Neuronal stem cell (in vitro differentiated cells): Measurements from ENCODE around the gene SERPINI1.

Source experiments
- DNase-seq: peaks from one replicate; pipeline ENCODE4 v3.0.0-alpha.2; 2013; ENCODE audit warnings: low spot score
- H2AFZ ChIP-seq: one replicate; pipeline ENCODE4 v1.6.1; 2013; ENCODE audit warnings: mild to moderate bottlenecking, low read length, inconsistent platforms
- H2AK5ac ChIP-seq: 2 replicates; pipeline ENCODE4 v1.6.1; 2013; ENCODE audit warnings: low read depth, mild to moderate bottlenecking, inconsistent platforms, low read length, moderate library complexity, mixed read lengths
- H2BK120ac ChIP-seq: 2 replicates; pipeline ENCODE4 v1.6.1; 2013; ENCODE audit warnings: low read depth, mild to moderate bottlenecking, inconsistent platforms, low read length, moderate library complexity, mixed read lengths
- H2BK12ac ChIP-seq: one replicate; pipeline ENCODE4 v1.6.1; 2013; ENCODE audit warnings: low read length, inconsistent platforms
- H2BK15ac ChIP-seq: 2 replicates; pipeline ENCODE4 v1.6.1; 2013; ENCODE audit warnings: mild to moderate bottlenecking, low read length, inconsistent platforms, mixed read lengths
- H2BK5ac ChIP-seq: one replicate; pipeline ENCODE4 v1.6.1; 2013; ENCODE audit warnings: inconsistent platforms, mild to moderate bottlenecking, low read length, moderate library complexity
- H3K14ac ChIP-seq: one replicate; pipeline ENCODE4 v1.6.1; 2013; ENCODE audit warnings: low read length, inconsistent platforms
- H3K18ac ChIP-seq: 2 replicates; pipeline ENCODE4 v1.6.1; 2013; ENCODE audit warnings: low read length, inconsistent platforms
- H3K23ac ChIP-seq: 2 replicates; pipeline ENCODE4 v1.6.1; 2013; ENCODE audit warnings: low read depth, mild to moderate bottlenecking, mixed read lengths, low read length, inconsistent platforms; ENCODE audit not compliant: poor library complexity
- H3K27ac ChIP-seq: replicated peaks from 3 replicates; pipeline ENCODE4 v1.5.1; 2013; ENCODE audit warnings: low read length, inconsistent platforms
- H3K27me3 ChIP-seq, 3 experiments: 2 replicates each; pipeline ENCODE4 v1.6.1; 2013; ENCODE audit warnings: low read length in 3 of 3, mild to moderate bottlenecking in 2 of 3, inconsistent platforms in 1 of 3, low read depth in 1 of 3, mixed read lengths in 1 of 3, moderate library complexity in 1 of 3; ENCODE audit not compliant: control insufficient read depth in 3 of 3, insufficient read depth in 3 of 3
- H3K36me3 ChIP-seq, 2 donors: replicated peaks in 1 of 2; 2 replicates each; pipeline ENCODE4 v1.6.1; 2013; ENCODE audit warnings: low read length in 2 of 2; ENCODE audit not compliant: control insufficient read depth in 2 of 2, insufficient read depth in 2 of 2
- H3K4ac ChIP-seq: 2 replicates; pipeline ENCODE4 v1.6.1; 2013; ENCODE audit warnings: inconsistent platforms, mild to moderate bottlenecking, low read length, moderate library complexity
- H3K4me1 ChIP-seq, 2 donors: 1 replicate in 1 of 2; 2 replicates in 1 of 2; pipeline ENCODE4 v1.6.1; 2013; ENCODE audit warnings: low read length in 2 of 2, low read depth in 1 of 2; ENCODE audit not compliant: control insufficient read depth in 2 of 2, insufficient read depth in 1 of 2
- H3K4me2 ChIP-seq: one replicate; pipeline ENCODE4 v1.6.1; 2013; ENCODE audit warnings: mild to moderate bottlenecking, low read length, inconsistent platforms; ENCODE audit not compliant: insufficient read depth, poor library complexity, severe bottlenecking
- H3K4me3 ChIP-seq, 2 donors: 2 replicates each; pipeline ENCODE4 v1.5.1; 2013; ENCODE audit warnings: low read length in 2 of 2, mild to moderate bottlenecking in 2 of 2, inconsistent platforms in 1 of 2, moderate library complexity in 1 of 2
- H3K79me1 ChIP-seq: one replicate; pipeline ENCODE4 v1.6.1; 2013; ENCODE audit warnings: low read depth, mild to moderate bottlenecking, inconsistent platforms, low read length, moderate library complexity
- H3K9ac ChIP-seq: one replicate; pipeline ENCODE4 v1.6.1; 2013; ENCODE audit warnings: mild to moderate bottlenecking, low read depth, low read length, inconsistent platforms; ENCODE audit not compliant: poor library complexity
- H3K9me3 ChIP-seq, 2 donors: replicated peaks in 1 of 2; 2 replicates each; pipeline versions ENCODE3 to v1.6.1; 2013; ENCODE audit warnings: low read length in 2 of 2, mild to moderate bottlenecking in 2 of 2, inconsistent platforms in 1 of 2, low read depth in 1 of 2, mixed read lengths in 1 of 2, moderate library complexity in 1 of 2; ENCODE audit not compliant: control insufficient read depth in 2 of 2, insufficient read depth in 1 of 2
- H4K8ac ChIP-seq: one replicate; pipeline ENCODE4 v1.6.1; 2013; ENCODE audit warnings: low read depth, mild to moderate bottlenecking, inconsistent platforms, low read length, moderate library complexity
- H4K91ac ChIP-seq: one replicate; pipeline ENCODE4 v1.6.1; 2013; ENCODE audit warnings: low read length, low read depth, mild to moderate bottlenecking, inconsistent platforms; ENCODE audit not compliant: poor library complexity
- WGBS, 2 donors: extraction: QIAGEN DNeasy Blood & Tissue Kit; methylation state at CpG; one replicate each; pipeline ENCODE4 v1.1.7; 2013; ENCODE audit warnings: missing lambda C conversion rate in 2 of 2, mixed read lengths in 1 of 2; ENCODE audit not compliant: insufficient read length in 2 of 2, insufficient replicate concordance in 1 of 2; ENCODE audit errors: extremely low coverage in 2 of 2; 5-methylcytosine and 5-hydroxymethylcytosine counted together

Gene SERPINI1

DNA sequence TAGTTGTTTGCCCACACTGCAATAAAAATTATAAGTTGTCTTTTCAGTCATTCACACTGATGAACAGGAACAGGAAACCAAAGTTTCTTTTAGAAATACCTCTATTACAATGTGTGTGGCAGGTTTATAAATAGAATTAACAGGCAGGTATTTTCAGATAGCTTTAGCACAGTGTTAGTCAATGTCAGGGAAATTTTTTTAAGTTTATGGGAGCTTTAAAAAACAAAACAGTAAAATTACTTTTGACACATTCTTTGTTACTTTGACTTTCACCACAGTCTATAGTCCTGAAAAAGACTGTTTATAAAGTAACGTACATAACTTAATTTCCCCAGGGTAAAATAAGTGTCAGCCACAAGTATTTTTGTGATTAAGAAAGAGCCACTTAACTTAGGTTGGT lies 38.1 kb downstream of the SERPINI1 start:
- Histone ChIP-seq H3K4me2 (no peak overlapping the region), H3K9me3 (peaks cover 0 to 3% of the 10 kb centered on the region in 2 donors), H3K27ac (no peak overlapping the region), H3K23ac (no peak overlapping the region), H4K8ac (no peak overlapping the region), H2BK12ac (no peak overlapping the region), H3K36me3 (no peaks in the 10 kb centered on the region), H2BK15ac (no peak overlapping the region), H2AFZ (no peak overlapping the region), H3K4me3 (no peak overlapping the region), H3K4me1 (no peaks in the 10 kb centered on the region), H4K91ac (no peak overlapping the region), H3K14ac (no peak overlapping the region), H3K4ac (no peak overlapping the region), H3K79me1 (no peaks in the 10 kb centered on the region), H3K27me3 (no peaks in the 10 kb centered on the region), H2BK5ac (no peak overlapping the region), H3K9ac (no peak overlapping the region), H3K18ac (no peak overlapping the region), H2BK120ac (no peak overlapping the region), H2AK5ac (no peak overlapping the region)
- WGBS, 2 donors: no CpG with 5 or more reads among the region's 1 CpG
- DNase-seq: no peak

GRCh38 chr3:167776066-167776685 lies 40.7 kb downstream of the SERPINI1 start:
- Histone ChIP-seq H3K36me3 (no peaks in the 10 kb centered on the region), H3K79me1 (no peaks in the 10 kb centered on the region), H4K91ac (no peak overlapping the region), H3K4ac (no peak overlapping the region), H2BK12ac (no peak overlapping the region), H3K27me3 (no peaks in the 10 kb centered on the region), H3K27ac (no peak overlapping the region), H3K18ac (no peak overlapping the region), H2BK15ac (no peak overlapping the region), H3K9ac (no peak overlapping the region), H3K4me2 (no peak overlapping the region), H4K8ac (no peak overlapping the region), H3K4me1 (no peaks in the 10 kb centered on the region), H3K23ac (no peak overlapping the region), H3K4me3 (no peak overlapping the region), H2AFZ (no peak overlapping the region), H3K14ac (no peak overlapping the region), H2BK5ac (no peak overlapping the region), H2AK5ac (no peak overlapping the region), H3K9me3 (peaks cover 0 to 3% of the 10 kb centered on the region in 2 donors), H2BK120ac (no peak overlapping the region)
- no peak for DNase-seq
- no CpG with 5 or more reads among the region's 4 CpGs for WGBS, 2 donors

- Histone ChIP-seq H3K14ac (no peak overlapping the region), H3K27me3 (no peaks in the 10 kb centered on the region), H3K79me1 (no peaks in the 10 kb centered on the region), H3K23ac (no peak overlapping the region), H3K4me2 (no peak overlapping the region), H2BK120ac (no peak overlapping the region), H3K4ac (no peak overlapping the region), H3K36me3 (no peaks in the 10 kb centered on the region), H3K4me1 (no peaks in the 10 kb centered on the region), H2BK15ac (no peak overlapping the region), H4K8ac (no peak overlapping the region), H2BK5ac (no peak overlapping the region), H3K27ac (no peak overlapping the region), H4K91ac (no peak overlapping the region), H3K18ac (no peak overlapping the region), H3K9me3 (peaks cover 0 to 3% of the 10 kb centered on the region in 2 donors), H2BK12ac (no peak overlapping the region), H2AK5ac (no peak overlapping the region), H3K9ac (no peak overlapping the region), H2AFZ (no peak overlapping the region), H3K4me3 (no peak overlapping the region)
- WGBS, 2 donors: no CpG with 5 or more reads among the region's 1 CpG
- no peak for DNase-seq
Measured at GRCh38 chr3:167777356-167777755, 41.8 kb downstream of the SERPINI1 start.

DNA sequence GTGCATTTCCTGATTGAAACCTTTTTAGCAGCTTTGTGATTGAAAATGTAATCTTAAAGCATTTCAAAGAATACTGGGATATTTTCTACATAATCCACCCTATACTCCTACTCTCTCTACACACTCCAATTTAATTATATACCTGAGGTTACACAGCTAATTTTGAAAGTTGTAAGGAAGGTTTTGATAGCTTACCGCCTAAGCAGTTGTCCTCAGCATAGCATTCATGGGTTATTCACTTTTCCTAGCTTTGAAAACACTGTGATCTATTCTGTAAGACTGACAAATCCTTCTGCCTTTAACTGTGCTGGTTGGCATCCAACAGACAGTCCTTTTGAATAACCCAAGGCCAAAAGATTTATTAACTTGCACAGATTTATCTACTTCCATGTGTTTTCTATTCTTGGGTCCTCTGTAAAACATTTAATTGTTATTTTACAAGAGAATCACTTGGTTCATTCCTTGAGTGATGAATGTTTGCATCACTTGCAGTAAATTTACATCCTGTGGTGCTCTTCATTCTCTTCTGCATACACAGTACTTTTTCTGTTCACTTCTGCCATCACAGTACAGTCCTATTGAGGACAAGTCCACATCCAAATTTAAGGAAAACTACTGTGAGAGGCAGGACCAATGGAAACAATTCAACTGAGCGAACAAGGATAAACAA lies 44.8 kb downstream of the SERPINI1 start:
- H3K27ac ChIP-seq: no peak overlapping the region
- WGBS, 2 donors: no CpG with 5 or more reads among the region's 2 CpGs
- peaks cover 0 to 3% of the 10 kb centered on the region in 2 donors for H3K9me3 ChIP-seq
- H3K18ac ChIP-seq: no peak overlapping the region
- no peaks in the 10 kb centered on the region for H3K27me3 ChIP-seq
- H2AK5ac ChIP-seq: no peak overlapping the region
- no peak overlapping the region for H2BK12ac ChIP-seq
- no peak overlapping the region for H3K4ac ChIP-seq
- H2AFZ ChIP-seq: no peak overlapping the region
- H4K91ac ChIP-seq: no peak overlapping the region
- H3K9ac ChIP-seq: no peak overlapping the region
- H3K4me1 ChIP-seq: no peaks in the 10 kb centered on the region
- no peak overlapping the region for H2BK15ac ChIP-seq
- H2BK120ac ChIP-seq: no peak overlapping the region
- H3K23ac ChIP-seq: no peak overlapping the region
- H3K79me1 ChIP-seq: no peaks in the 10 kb centered on the region
- H3K36me3 ChIP-seq: no peaks in the 10 kb centered on the region
- no peak overlapping the region for H4K8ac ChIP-seq
- H3K4me2 ChIP-seq: no peak overlapping the region
- H2BK5ac ChIP-seq: no peak overlapping the region
- no peak overlapping the region for H3K4me3 ChIP-seq
- no peak for DNase-seq
- H3K14ac ChIP-seq: no peak overlapping the region
